Endothelial cell (in vitro differentiated cells): ENCODE measurements around the gene CDC27. TPM values are rescaled to one million over a fixed set of nuclear protein-coding genes. Genes with fewer than 3 reads are reported as not detected.

Experiments
- DNase-seq: peaks from one replicate; pipeline ENCODE4 v3.0.0; 2021; ENCODE audit warnings: low spot score
- H3K27ac Mint-ChIP-seq: one replicate; pipeline ENCODE4 v1.8.0; 2021; ENCODE audit warnings: mixed read lengths, inconsistent platforms; ENCODE audit not compliant: unreplicated experiment
- H3K27me3 Mint-ChIP-seq: one replicate; pipeline ENCODE4 v1.8.0; 2021; ENCODE audit warnings: mild to moderate bottlenecking, moderate library complexity, mixed read lengths, inconsistent platforms; ENCODE audit not compliant: unreplicated experiment
- H3K36me3 Mint-ChIP-seq: one replicate; pipeline ENCODE4 v1.8.0; 2021; ENCODE audit warnings: mild to moderate bottlenecking, low read depth, mixed read lengths, inconsistent platforms; ENCODE audit not compliant: unreplicated experiment
- H3K4me1 Mint-ChIP-seq: one replicate; pipeline ENCODE4 v1.8.0; 2021; ENCODE audit warnings: mild to moderate bottlenecking, mixed read lengths, inconsistent platforms; ENCODE audit not compliant: unreplicated experiment
- H3K4me3 Mint-ChIP-seq: one replicate; pipeline ENCODE4 v1.8.0; 2021; ENCODE audit warnings: mild to moderate bottlenecking, mixed read lengths, inconsistent platforms; ENCODE audit not compliant: unreplicated experiment
- H3K9me3 Mint-ChIP-seq: one replicate; pipeline ENCODE4 v1.8.0; 2021; ENCODE audit warnings: mixed read lengths, inconsistent platforms; ENCODE audit not compliant: unreplicated experiment
- total RNA-seq: library from RNA; stranded (reverse); fragmentation: NEBNext Ultra II Directional; extraction: Animal tissue kit (Norgen Biotek cat#: 25700); gene quantifications from one replicate; pipeline ENCODE4 v1.2.1, GENCODE V29; 2021; ENCODE audit not compliant: unreplicated experiment
- TF ChIP-seq, protein P1 (sequence below): fragments of 200-600 bp; sonication (generic); IDR thresholded peaks from one replicate; pipeline ENCODE4 v1.5.0; 2021; ENCODE audit warnings: antibody characterized with exemption; ENCODE audit not compliant: unreplicated experiment

Gene CDC27
- total RNA-seq, 1 donor from 2014 or later, result 108 TPM

DNA sequence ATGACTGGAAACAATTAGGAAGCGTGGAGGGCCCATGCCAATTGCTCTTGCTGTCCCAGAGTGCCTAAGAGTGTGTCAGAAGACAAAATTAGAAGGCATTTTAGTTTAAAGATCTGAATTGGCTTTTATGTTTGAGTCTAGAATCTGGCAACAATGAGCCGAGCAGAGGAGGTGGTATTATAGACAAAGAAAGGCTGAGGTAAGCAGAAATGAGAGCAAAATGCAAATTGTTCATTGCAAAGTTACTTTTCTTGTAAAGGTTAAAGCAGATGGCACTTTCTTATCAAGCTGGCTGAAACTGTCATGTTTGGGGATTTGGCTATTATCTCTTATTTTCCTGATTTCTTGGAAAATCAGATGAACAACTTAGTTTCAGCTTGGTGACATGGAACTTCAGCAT, 23.4 kb upstream of the CDC27 start:
- Mint-ChIP-seq H3K36me3 (no peaks in the 10 kb centered on the region), H3K27me3 (peaks cover 5% of the 10 kb centered on the region), H3K4me3 (no peak overlapping the region), H3K4me1 (no peaks in the 10 kb centered on the region), H3K27ac (no peak overlapping the region), H3K9me3 (no peaks in the 10 kb centered on the region)
- DNase-seq, result no peak
- TF ChIP-seq, protein P1, sequence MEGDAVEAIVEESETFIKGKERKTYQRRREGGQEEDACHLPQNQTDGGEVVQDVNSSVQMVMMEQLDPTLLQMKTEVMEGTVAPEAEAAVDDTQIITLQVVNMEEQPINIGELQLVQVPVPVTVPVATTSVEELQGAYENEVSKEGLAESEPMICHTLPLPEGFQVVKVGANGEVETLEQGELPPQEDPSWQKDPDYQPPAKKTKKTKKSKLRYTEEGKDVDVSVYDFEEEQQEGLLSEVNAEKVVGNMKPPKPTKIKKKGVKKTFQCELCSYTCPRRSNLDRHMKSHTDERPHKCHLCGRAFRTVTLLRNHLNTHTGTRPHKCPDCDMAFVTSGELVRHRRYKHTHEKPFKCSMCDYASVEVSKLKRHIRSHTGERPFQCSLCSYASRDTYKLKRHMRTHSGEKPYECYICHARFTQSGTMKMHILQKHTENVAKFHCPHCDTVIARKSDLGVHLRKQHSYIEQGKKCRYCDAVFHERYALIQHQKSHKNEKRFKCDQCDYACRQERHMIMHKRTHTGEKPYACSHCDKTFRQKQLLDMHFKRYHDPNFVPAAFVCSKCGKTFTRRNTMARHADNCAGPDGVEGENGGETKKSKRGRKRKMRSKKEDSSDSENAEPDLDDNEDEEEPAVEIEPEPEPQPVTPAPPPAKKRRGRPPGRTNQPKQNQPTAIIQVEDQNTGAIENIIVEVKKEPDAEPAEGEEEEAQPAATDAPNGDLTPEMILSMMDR, result no peak

- no peak overlapping the region for H3K4me3 Mint-ChIP-seq
- H3K4me1 Mint-ChIP-seq, result peaks cover 11% of the 10 kb centered on the region
- H3K9me3 Mint-ChIP-seq, result no peaks in the 10 kb centered on the region
- DNase-seq, result no peak
- H3K27me3 Mint-ChIP-seq, result peaks cover 3% of the 10 kb centered on the region
- H3K36me3 Mint-ChIP-seq, result no peaks in the 10 kb centered on the region
- TF ChIP-seq, protein P1, result no peak
- no peak overlapping the region for H3K27ac Mint-ChIP-seq
These were observed 21.7 kb upstream of the CDC27 start for GRCh38 chr17:47210779-47211178.

- DNase-seq, result no peak
- peaks cover 14% of the 10 kb centered on the region for H3K4me1 Mint-ChIP-seq
- TF ChIP-seq, protein P1, result no peak
- peaks cover 3% of the 10 kb centered on the region for H3K27me3 Mint-ChIP-seq
- H3K4me3 Mint-ChIP-seq, result no peak overlapping the region
- H3K36me3 Mint-ChIP-seq, result no peaks in the 10 kb centered on the region
- no peaks in the 10 kb centered on the region for H3K9me3 Mint-ChIP-seq
- H3K27ac Mint-ChIP-seq, result no peak overlapping the region
These were observed 21.0 kb upstream of the CDC27 start for GRCh38 chr17:47210105-47210504.

- H3K36me3 Mint-ChIP-seq, result no peaks in the 10 kb centered on the region
- no peak overlapping the region for H3K27ac Mint-ChIP-seq
- H3K4me3 Mint-ChIP-seq, result no peak overlapping the region
- TF ChIP-seq, protein P1, result no peak
- H3K9me3 Mint-ChIP-seq, result no peaks in the 10 kb centered on the region
- peaks cover 3% of the 10 kb centered on the region for H3K27me3 Mint-ChIP-seq
- no peak for DNase-seq
- H3K4me1 Mint-ChIP-seq, result peaks cover 14% of the 10 kb centered on the region
These were observed 20.4 kb upstream of the CDC27 start for GRCh38 chr17:47209499-47209898.

DNA sequence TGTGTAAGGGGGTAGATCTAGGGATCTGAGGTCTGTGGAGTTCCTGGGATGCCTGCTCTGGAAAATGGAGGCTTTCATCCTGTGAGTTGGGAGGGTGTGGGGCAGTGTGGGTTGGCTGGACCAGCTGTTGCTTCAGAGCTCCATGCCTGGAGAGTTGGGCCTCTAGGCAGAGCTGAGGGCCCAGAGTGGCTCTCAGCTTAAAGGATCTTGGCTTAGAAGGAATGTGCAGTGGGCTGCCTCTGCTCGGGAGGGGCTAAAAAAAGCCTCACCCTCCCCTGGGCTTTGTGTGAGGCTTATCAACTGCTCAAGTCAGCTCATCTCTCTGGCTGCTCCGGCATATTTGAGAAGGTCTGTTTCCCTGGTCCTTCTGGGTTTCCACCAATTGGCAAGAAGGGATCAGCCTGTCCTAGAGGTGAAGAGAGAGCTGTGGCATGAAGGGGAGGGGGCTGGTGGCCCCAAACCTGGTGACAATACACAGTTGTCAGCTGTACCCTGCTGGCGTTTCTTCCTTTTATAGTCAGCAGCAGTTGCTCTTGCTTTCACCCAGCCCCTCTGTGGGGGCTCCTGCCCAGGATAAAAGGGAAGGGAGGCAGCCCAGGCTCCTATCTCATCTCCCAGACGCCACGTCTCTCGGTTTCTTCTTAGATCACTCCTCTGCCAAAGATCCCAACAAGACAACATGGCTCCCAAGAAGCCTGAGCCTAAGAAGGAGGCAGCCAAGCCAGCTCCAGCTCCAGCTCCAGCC, 19.8 kb upstream of the CDC27 start, which contains the start of gene MYL4:
TSS of gene MYL4 (plus strand) at position 605 of the 745 bp plus-strand sequence. CDS start at position 680, 75 bp downstream.
- Mint-ChIP-seq H3K9me3 (no peaks in the 10 kb centered on the region), H3K36me3 (no peaks in the 10 kb centered on the region), H3K27me3 (peaks cover 3% of the 10 kb centered on the region), H3K27ac (no peak within 1 kb of the TSS), H3K4me1 (peaks cover 14% of the 10 kb centered on the region), H3K4me3 (no peak within 1 kb of the TSS)
- TF ChIP-seq, protein P1, result no peak
- DNase-seq, result no peak
